GM19372 (cell line): ENCODE results near the gene AKAP1.

ENCODE experiments used
- ATAC-seq: cut with Tn5 transposase; IDR thresholded peaks from one replicate; pipeline ENCODE4 v1.9.1; 2021; ENCODE audit warnings: mild to moderate bottlenecking, low read depth, moderate library complexity; ENCODE audit not compliant: unreplicated experiment

AKAP1 gene

GRCh38 chr17:57124053-57124452 is 39.0 kb downstream of the AKAP1 start:
- ATAC-seq = no peak

DNA sequence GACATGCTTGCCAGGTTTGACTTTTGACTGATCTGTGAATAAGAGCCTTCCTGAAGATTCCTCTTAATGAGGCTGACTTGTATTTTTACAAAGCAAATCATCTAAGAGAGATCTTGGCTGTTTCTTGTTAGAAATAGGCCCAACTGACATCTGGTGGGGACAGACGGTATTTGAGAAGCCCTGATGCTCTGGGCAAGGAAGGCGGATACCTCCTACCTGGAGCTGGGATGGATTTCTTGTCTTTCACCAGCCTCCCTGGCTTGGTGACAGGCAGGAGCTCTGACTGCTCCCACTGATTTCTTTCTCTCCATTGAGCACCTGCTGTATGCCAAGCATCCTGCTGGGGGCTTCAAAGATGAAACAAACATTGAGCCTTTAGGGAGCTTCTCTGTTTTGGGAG is 40.4 kb downstream of the AKAP1 start:
- ATAC-seq = no peak

DNA sequence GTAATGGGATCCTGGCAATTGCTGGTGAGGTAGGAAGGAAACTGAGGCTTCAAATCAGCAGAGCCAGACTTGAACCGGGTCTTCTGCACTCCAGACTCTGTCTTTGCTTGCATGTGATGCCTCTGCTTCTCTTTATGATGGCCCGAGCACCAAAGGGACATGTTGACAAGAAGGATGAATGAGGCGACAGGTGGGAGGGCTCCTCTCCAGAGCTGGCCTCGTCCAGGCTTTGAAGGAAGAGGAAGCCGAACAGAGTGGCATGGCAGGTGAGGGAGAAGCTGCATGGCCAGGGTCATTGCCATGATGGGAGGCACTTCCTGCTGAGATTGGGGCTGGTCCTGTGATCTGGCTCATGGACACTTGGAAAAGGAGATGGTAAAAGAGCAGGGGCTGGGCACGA is 40.8 kb downstream of the AKAP1 start:
- ATAC-seq = no peak

DNA sequence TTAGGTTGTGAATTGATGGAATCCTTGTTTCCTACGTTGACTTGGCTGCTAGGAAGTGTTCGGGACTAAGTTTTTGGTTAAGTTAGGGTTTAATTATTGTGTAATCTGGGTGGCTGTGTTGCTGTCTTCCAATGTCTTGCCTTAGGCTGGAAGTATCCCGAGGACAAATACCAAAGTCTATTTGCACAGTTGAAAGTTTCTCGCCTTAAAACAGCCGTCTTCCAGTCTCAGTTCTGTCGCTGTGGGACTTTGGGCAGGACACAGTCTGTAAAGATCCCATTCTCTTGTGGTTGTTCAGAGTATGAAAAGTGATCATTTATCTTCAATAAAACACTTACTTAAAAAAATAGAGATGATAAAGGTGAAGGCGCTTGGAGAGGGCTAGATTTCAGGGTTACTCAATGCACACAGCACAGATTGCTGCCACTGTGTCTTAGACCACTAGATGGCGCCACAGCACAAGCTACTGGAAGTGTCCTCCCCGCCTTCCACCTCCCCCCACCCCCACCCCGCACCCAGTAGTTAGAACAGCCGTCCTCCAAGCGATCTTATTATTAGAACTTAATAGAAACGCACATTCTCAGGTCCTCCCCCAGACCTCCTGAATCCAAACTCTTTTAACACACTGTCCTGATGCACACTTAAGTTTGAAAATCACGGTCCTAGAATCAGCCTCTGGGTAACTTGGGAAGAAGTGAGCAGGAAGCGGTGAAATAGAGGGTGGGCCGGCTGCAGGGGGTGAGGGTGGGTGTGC is 45.8 kb downstream of the AKAP1 start:
- no peak for ATAC-seq

- ATAC-seq = no peak
These were observed 47.6 kb downstream of the AKAP1 start for GRCh38 chr17:57132663-57133062.

DNA sequence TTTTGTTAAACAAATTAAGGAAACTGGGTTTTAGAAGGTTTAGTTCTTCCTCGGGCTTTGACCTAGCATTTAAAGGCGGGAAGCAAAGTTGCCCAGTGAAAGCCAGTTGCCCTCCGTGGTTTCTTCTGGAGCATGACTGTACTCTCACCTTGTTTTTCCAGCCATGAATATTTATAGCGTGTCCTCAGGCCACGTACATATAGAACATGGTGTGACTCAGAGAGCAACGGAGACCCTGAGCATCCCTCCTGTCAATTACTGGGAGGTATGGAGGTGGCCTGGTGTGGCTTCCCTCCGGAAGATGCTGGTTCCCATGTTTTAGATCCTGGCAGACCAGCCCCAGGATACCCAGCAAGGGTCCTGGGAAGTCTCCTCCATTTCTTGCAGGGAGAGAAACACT is 48.4 kb downstream of the AKAP1 start:
- no peak for ATAC-seq

DNA sequence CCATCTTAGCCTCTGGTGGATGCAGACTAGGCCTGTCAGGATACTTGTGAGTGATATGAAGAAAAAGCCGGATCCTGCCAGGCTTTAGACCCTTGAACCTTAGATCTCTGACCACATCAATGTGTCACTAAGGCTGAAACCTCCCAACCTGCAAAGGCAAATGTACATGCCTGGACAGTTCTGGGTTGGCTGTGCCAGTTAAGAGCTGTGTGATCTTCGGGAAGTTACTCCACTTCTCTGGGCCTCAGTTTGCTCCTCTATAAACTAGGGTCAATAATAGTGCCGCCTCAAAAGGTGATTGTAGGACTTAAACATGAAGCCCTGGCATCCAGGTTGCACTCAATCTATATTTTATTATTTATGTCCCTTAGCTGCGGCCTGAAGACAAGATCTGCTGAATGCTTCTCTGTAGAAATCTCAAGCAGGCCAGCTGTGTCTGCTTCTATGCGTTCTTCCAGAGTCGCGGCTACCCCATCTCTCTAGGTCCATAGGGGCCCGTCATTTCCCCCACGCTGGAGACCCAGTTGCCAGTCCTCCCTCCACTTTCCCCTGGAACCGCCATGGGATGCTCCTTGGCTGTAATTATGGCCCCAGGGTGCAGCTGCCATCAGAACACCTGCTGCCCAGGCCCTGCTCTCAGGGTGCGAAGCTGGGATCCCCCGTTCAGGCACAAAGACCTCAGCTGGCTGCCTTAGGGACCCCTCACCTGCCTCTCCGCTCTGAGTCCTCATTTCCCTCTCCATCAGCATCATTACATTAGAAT is 50.2 kb downstream of the AKAP1 start:
- no peak for ATAC-seq

- ATAC-seq = no peak
These were observed 50.8 kb downstream of the AKAP1 start for GRCh38 chr17:57135789-57136291.

DNA sequence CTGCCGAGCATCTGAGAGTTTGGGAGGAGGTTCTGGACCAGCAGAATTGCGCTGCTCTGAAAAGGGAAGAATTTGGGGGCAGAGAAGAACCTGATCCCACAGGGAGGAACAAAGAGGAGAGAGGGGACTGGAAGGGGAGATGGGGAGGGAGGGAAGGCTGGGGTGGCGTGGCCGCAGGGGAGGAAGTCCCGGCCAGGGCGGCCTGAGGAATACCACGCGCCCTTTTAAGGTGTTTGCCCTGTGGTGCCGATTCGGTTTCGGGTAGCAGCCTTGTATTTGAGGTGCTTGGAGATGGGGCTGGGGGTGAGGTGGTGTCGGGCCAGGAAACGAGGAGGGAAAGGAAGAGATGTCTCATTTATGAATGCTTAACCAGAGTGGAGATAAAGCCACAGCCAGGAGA is 51.3 kb downstream of the AKAP1 start:
- no peak for ATAC-seq

DNA sequence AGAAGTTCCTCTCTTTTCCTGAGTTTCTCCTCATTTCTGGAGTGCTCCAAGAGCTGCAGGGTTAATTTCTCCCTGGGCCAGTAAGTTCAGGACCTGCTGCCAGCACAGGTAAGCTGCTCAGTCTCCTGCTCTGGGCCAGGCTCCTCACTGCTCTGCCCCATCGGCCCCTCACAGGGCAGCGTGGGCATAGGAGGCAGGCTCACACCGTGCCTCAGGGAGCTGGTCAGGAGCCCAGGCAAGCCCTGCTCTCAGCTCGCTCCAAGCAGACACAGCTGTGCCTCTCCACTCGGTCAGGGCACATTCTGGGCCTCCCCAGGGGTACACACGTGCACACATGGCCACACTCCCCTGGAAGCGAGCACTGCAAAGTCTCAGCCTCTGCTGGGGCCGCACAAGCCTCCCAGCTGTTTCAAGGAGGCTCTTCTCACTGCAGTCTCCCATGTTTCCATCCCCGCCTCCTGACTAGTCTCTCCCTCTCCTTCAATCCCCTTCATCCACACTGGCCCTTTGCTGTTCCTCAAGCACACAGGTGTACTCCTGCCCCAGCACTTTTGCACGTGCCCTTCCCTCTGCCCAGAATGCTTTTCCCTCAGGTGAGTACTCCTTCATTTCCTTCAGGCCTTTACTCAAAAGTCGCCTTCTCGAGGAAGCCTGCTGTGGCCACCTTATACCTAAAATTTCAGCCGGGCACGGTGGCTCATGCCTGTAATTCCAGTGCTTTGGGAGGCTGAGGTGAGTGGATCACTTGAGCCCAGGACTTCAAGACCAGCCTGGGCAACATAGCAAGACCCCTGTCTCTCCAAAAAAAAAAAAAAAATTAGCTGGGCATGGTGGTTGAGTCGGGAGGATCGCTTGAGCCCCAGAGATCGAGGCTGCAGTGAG is 53.2 kb downstream of the AKAP1 start:
- ATAC-seq = no peak

DNA sequence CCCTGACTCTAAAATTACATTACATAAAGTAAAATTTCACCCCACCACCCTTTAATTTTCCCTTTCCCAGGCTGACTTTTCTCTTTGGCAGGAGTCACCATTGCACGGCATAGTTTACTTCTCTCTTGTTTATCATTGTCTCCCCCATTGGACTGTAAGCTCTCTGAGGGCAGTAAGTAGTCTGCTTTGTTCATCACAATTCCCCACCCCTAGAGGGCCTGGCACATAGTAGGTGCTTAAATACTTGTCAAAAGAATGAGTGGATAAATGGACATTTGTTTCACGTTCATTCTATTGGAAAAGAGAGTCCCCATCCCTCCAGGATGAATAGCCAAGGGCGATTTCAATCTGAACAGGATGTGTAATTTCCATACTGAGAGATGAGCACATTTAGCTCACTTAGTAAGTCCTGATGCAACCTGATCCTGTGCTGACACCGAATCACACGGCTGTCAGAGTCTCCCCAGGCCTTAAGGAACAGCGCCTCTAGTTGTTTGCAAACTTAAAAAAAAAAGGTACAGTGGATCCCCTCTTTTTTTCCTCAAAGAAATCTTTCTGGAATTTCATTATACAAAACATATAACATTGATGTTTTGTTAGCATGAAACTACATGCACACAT is 54.0 kb downstream of the AKAP1 start:
- ATAC-seq = no peak

- no peak for ATAC-seq
These were observed 55.3 kb downstream of the AKAP1 start for GRCh38 chr17:57140316-57140715.

DNA sequence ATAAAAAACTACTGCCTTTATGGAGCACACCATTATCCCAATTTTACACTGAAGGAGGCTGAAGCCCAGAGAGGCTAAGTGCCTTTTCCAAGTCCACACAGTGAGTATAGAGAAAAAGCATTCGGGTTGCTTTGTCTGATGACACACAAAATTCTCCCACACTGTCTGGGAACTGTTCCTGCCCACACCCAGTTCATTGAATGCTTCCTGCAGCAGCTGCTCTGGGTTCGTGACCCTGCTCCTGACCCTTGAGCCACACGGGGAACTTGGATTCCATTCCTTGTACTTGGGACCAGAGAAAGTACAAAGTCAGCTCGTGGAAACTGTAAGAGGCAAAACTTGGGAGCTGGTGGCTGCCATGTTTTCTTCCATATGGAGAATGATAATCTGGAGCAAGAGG is 57.9 kb downstream of the AKAP1 start:
- ATAC-seq = no peak

- ATAC-seq = no peak
These were observed 58.3 kb downstream of the AKAP1 start for GRCh38 chr17:57143361-57143760.

DNA sequence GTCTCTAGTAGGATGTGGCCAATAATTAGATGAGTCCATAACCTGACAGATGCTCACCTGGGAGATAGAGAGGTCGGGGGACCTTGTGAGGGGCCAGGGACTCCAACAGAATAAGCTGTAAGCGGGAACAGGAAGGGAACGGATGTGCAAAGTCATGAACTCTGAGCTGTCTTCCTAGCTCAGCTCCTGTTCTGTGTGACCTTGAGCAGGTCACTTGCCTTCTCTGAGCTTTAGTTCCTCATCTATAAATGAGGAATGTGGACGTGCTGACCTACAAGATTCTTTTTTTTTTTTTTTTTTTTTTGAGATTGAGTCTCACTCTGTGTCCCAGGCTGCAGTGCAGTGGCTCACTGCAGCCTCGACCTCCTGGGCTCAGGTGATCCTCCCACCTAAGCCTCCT is 58.9 kb downstream of the AKAP1 start:
- ATAC-seq = no peak

DNA sequence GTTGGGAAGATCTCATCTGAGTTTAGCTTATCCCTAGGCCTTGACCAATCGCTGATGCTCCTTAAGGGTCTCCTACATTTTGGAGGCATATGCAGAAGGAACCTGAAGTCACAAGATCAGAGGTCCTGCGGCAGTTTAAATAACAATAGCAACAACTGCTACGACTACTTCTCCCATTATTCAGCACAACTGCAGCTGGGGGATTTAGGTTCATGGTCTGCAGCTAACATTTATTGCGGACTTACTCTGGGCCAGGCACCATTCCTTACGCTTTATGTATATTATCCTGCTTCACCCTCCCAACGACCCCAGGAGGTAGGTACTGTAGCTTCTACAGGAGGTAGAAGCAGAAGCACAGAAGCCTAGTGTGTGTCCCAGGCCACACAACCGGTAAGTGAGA is 59.5 kb downstream of the AKAP1 start:
- no peak for ATAC-seq

DNA sequence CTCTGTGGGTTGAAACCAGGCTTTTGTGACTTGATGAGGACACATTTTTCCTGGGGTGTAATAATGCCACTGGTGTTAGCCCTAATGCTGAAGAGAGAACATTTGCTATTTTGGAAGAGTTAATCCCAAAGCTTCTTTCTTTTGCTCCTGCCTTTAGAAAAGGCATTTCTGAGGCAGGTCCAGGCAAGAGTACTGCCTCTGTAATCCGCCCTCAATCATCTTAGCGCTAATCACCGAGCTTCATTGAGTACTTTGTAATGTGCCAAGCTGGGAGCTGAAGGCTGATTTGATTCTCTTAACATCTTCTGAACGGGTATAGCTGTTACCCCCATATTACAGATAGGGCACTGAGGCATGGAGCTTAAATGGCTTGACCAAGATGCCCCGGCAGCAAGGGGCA is 60.3 kb downstream of the AKAP1 start:
- no peak for ATAC-seq

DNA sequence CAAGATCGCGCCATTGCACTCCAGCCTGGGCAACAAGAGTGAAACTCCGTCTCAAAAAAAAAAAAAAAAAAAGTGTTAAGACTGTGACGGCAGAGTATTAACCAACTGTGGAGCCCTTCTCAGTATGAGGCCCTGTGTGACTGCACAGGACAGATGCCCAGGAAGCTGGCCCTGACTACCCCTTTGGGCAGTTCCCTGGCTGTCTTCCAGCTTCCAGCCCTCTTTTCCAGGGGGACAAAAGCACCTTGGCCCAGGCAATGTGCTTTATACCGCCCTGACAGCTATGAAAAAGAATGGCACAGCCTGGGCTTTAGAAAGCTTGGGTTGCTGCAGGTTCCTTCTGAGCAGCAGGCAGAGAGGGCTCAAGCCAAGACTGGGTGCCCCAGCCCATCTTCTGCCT is 61.2 kb downstream of the AKAP1 start:
- no peak for ATAC-seq

GRCh38 chr17:57151798-57152197 is 66.8 kb downstream of the AKAP1 start:
- ATAC-seq = no peak

- ATAC-seq = no peak
These were observed 68.0 kb downstream of the AKAP1 start for GRCh38 chr17:57152967-57153528.
